GM21723 (cell line): ENCODE measurements around the gene DEFB112.

Experiments used
- ATAC-seq: cut with Tn5 transposase; IDR thresholded peaks from one replicate; pipeline ENCODE4 v1.9.1; 2021; ENCODE audit warnings: mild to moderate bottlenecking, moderate library complexity; ENCODE audit not compliant: unreplicated experiment

DEFB112 gene

DNA sequence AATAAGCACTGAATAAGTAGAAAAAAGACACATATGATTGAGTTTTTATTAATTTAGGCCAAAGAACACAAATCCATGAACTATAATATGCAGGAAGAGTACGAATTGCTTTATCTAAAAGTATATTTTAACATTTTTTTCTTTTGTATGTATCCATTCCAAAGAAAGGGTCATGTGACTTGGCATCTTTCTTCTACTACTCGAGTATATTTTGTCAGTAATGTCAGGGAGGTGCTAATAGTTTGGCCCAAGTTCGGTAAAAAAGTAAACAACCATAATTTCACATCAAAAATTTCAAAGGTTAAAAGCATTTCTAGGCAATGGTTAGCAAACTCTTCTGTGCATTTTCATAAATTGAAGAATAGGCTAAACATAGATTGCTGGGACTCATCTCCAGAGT, 46.6 kb downstream of the DEFB112 start:
- ATAC-seq, result no peak

GRCh38 chr6:49995278-49995677, 54.5 kb downstream of the DEFB112 start:
- no peak for ATAC-seq
